GM21367 (cell line): ENCODE data around the gene SMIM23.
"Not testable (repeated sequence)": the region's sequence is repeated elsewhere in the genome, so short reads cannot be mapped to it uniquely, and the experiment has no call there.

Experiments used
- ATAC-seq: cut with Tn5 transposase; IDR thresholded peaks from one replicate; pipeline ENCODE4 v1.9.1; 2021; ENCODE audit not compliant: unreplicated experiment

The SMIM23 gene

GRCh38 chr5:171771856-171772255 lies 13.8 kb upstream of the SMIM23 start:
- ATAC-seq, result no peak

- no peak for ATAC-seq
Measured at GRCh38 chr5:171773106-171773505, 12.5 kb upstream of the SMIM23 start.

- ATAC-seq, result no peak
Measured at GRCh38 chr5:171774418-171774817, 11.2 kb upstream of the SMIM23 start.

- ATAC-seq, result no peak
Measured at GRCh38 chr5:171776213-171776612, 9.4 kb upstream of the SMIM23 start.

- ATAC-seq, result no peak
Measured at GRCh38 chr5:171776770-171777759, 8.6 kb upstream of the SMIM23 start.

- ATAC-seq, result not testable (repeated sequence)
Measured at GRCh38 chr5:171781744-171782143, 3.9 kb upstream of the SMIM23 start.

GRCh38 chr5:171782332-171782966 lies 3.2 kb upstream of the SMIM23 start:
- no peak for ATAC-seq

GRCh38 chr5:171783051-171783450 lies 2.6 kb upstream of the SMIM23 start:
- no peak for ATAC-seq

- ATAC-seq, result no peak
Measured at GRCh38 chr5:171789353-171789752, 3.7 kb downstream of the SMIM23 start.

GRCh38 chr5:171790408-171790807 lies 4.8 kb downstream of the SMIM23 start:
- ATAC-seq, result no peak

- ATAC-seq, result no peak
Measured at GRCh38 chr5:171794470-171794960, 8.9 kb downstream of the SMIM23 start.

GRCh38 chr5:171795381-171795780 lies 9.8 kb downstream of the SMIM23 start:
- no peak for ATAC-seq

GRCh38 chr5:171796436-171796835 lies 10.8 kb downstream of the SMIM23 start:
- ATAC-seq, result no peak

GRCh38 chr5:171797543-171797942 lies 11.9 kb downstream of the SMIM23 start:
- no peak for ATAC-seq

GRCh38 chr5:171798418-171798817 lies 12.8 kb downstream of the SMIM23 start:
- ATAC-seq, result no peak

GRCh38 chr5:171801839-171802238 lies 16.2 kb downstream of the SMIM23 start:
- ATAC-seq, result no peak

- no peak for ATAC-seq
Measured at GRCh38 chr5:171805746-171806145, 20.1 kb downstream of the SMIM23 start.

- ATAC-seq, result no peak
Measured at GRCh38 chr5:171806976-171807747, 21.5 kb downstream of the SMIM23 start.

GRCh38 chr5:171808453-171808852 lies 22.8 kb downstream of the SMIM23 start:
- ATAC-seq, result no peak

GRCh38 chr5:171808951-171809350 lies 23.3 kb downstream of the SMIM23 start:
- ATAC-seq, result no peak

GRCh38 chr5:171810227-171810626 lies 24.6 kb downstream of the SMIM23 start:
- no peak for ATAC-seq
